ENCODE results near the gene CENPP. TPM values are rescaled to one million over a fixed set of nuclear protein-coding genes. Genes with fewer than 3 reads are reported as not detected.
A peak's percentile ranks its signal among the peaks of the same experiment; 100 is the strongest.

CENPP gene
- total and polyA plus RNA-seq, 3 experiments from 2014 or later, result 2.5 to 20.9 (median 19.5) TPM

- H3K36me3 ChIP-seq (ENCODE audit: insufficient read depth, low read length), result no peaks in the 10 kb centered on the region
- peaks cover 0 to 3% of the 10 kb centered on the region in 2 donors for H3K27me3 Mint-ChIP-seq
- H3K4me3 ChIP-seq (ENCODE audit: low read length), result no peak overlapping the region
- peaks cover 0 to 5% (median 2%) of the 10 kb centered on the region in 5 donors for H3K9me3 Mint-ChIP-seq
- CTCF ChIA-PET, result no interaction called here
- H3K36me3 Mint-ChIP-seq, result peaks cover 0 to 17% (median 2%) of the 10 kb centered on the region in 3 donors
- no peaks in the 10 kb centered on the region for H3K4me1 ChIP-seq (ENCODE audit: insufficient read depth, low read length)
- POLR2A ChIA-PET, result interaction anchor here (0.6 kb wide), 1 partner anchor 25 kb away, joined by 7 read pairs; no protein-coding TSS in a partner anchor
- H3K27ac ChIP-seq (ENCODE audit: low read depth, low read length), result no peak overlapping the region
- H3K9me3 ChIP-seq (ENCODE audit: low read length), result no peaks in the 10 kb centered on the region
- DNase-seq, result no peak
- H3K4me3 Mint-ChIP-seq, result no peak overlapping the region
- no peaks in the 10 kb centered on the region for H3K4me1 Mint-ChIP-seq
- no peak overlapping the region for H3K27ac Mint-ChIP-seq
- no peaks in the 10 kb centered on the region for H3K27me3 ChIP-seq (ENCODE audit: insufficient read depth, low read length, poor library complexity, severe bottlenecking)
These were observed 272.6 kb downstream of the CENPP start for GRCh38 chr9:92598382-92598781.

GRCh38 chr9:92599938-92600461, 274.2 kb downstream of the CENPP start:
- no peaks in the 10 kb centered on the region for H3K27me3 ChIP-seq (ENCODE audit: insufficient read depth, low read length, poor library complexity, severe bottlenecking)
- H3K27ac ChIP-seq (ENCODE audit: low read depth, low read length), result no peak overlapping the region
- no peaks in the 10 kb centered on the region for H3K4me1 ChIP-seq (ENCODE audit: insufficient read depth, low read length)
- H3K9me3 ChIP-seq (ENCODE audit: low read length), result peaks cover 4% of the 10 kb centered on the region
- no peaks in the 10 kb centered on the region for H3K36me3 ChIP-seq (ENCODE audit: insufficient read depth, low read length)
- H3K4me3 ChIP-seq (ENCODE audit: low read length), result no peak overlapping the region
- POLR2A ChIA-PET, result no interaction called here
- CTCF ChIA-PET, result no interaction called here
- Mint-ChIP-seq H3K9me3 (peaks cover 0 to 14% (median 12%) of the 10 kb centered on the region in 5 donors), H3K27me3 (peaks cover 0 to 3% of the 10 kb centered on the region in 2 donors), H3K4me1 (no peaks in the 10 kb centered on the region), H3K36me3 (peaks cover 0 to 24% (median 2%) of the 10 kb centered on the region in 3 donors), H3K4me3 (no peak overlapping the region), H3K27ac (no peak overlapping the region)
- DNase-seq, result no peak

- H3K4me3 ChIP-seq (ENCODE audit: low read length), result no peak overlapping the region
- POLR2A ChIA-PET, result no interaction called here
- Mint-ChIP-seq H3K36me3 (peaks cover 0 to 29% (median 2%) of the 10 kb centered on the region in 3 donors), H3K4me1 (no peaks in the 10 kb centered on the region), H3K9me3 (peaks cover 0 to 19% (median 15%) of the 10 kb centered on the region in 5 donors), H3K27ac (no peak overlapping the region), H3K27me3 (peaks cover 0 to 3% of the 10 kb centered on the region in 2 donors), H3K4me3 (no peak overlapping the region)
- no peaks in the 10 kb centered on the region for H3K4me1 ChIP-seq (ENCODE audit: insufficient read depth, low read length)
- no peak overlapping the region for H3K27ac ChIP-seq (ENCODE audit: low read depth, low read length)
- no peaks in the 10 kb centered on the region for H3K36me3 ChIP-seq (ENCODE audit: insufficient read depth, low read length)
- peaks cover 4% of the 10 kb centered on the region for H3K9me3 ChIP-seq (ENCODE audit: low read length)
- CTCF ChIA-PET, result no interaction called here
- no peak for DNase-seq
- H3K27me3 ChIP-seq (ENCODE audit: insufficient read depth, low read length, poor library complexity, severe bottlenecking), result no peaks in the 10 kb centered on the region
These were observed 274.9 kb downstream of the CENPP start for GRCh38 chr9:92600462-92601261.

GRCh38 chr9:92601451-92601850, 275.7 kb downstream of the CENPP start:
- no peaks in the 10 kb centered on the region for H3K4me1 ChIP-seq (ENCODE audit: insufficient read depth, low read length)
- DNase-seq, result no peak
- POLR2A ChIA-PET, result no interaction called here
- no peaks in the 10 kb centered on the region for H3K36me3 ChIP-seq (ENCODE audit: insufficient read depth, low read length)
- Mint-ChIP-seq H3K4me1 (no peaks in the 10 kb centered on the region), H3K27me3 (peaks cover 0 to 3% of the 10 kb centered on the region in 2 donors), H3K36me3 (peaks cover 0 to 29% (median 2%) of the 10 kb centered on the region in 3 donors), H3K4me3 (no peak overlapping the region), H3K27ac (no peak overlapping the region), H3K9me3 (peaks cover 0 to 21% (median 15%) of the 10 kb centered on the region in 5 donors)
- no peak overlapping the region for H3K27ac ChIP-seq (ENCODE audit: low read depth, low read length)
- H3K4me3 ChIP-seq (ENCODE audit: low read length), result no peak overlapping the region
- H3K27me3 ChIP-seq (ENCODE audit: insufficient read depth, low read length, poor library complexity, severe bottlenecking), result no peaks in the 10 kb centered on the region
- CTCF ChIA-PET, result no interaction called here
- H3K9me3 ChIP-seq (ENCODE audit: low read length), result peaks cover 4% of the 10 kb centered on the region

- Histone ChIP-seq H3K4me3 (ENCODE audit: low read length) (no peak overlapping the region), H3K4me1 (ENCODE audit: insufficient read depth, low read length) (no peaks in the 10 kb centered on the region), H3K36me3 (ENCODE audit: insufficient read depth, low read length) (no peaks in the 10 kb centered on the region), H3K27me3 (ENCODE audit: insufficient read depth, low read length, poor library complexity, severe bottlenecking) (no peaks in the 10 kb centered on the region), H3K9me3 (ENCODE audit: low read length) (peaks cover 4% of the 10 kb centered on the region), H3K27ac (ENCODE audit: low read depth, low read length) (no peak overlapping the region)
- POLR2A ChIA-PET, result no interaction called here
- no peak overlapping the region for H3K27ac Mint-ChIP-seq
- peaks cover 0 to 3% of the 10 kb centered on the region in 2 donors for H3K27me3 Mint-ChIP-seq
- peaks cover 0 to 21% (median 15%) of the 10 kb centered on the region in 5 donors for H3K9me3 Mint-ChIP-seq
- H3K4me3 Mint-ChIP-seq, result no peak overlapping the region
- H3K4me1 Mint-ChIP-seq, result no peaks in the 10 kb centered on the region
- peaks cover 0 to 29% (median 2%) of the 10 kb centered on the region in 3 donors for H3K36me3 Mint-ChIP-seq
- CTCF ChIA-PET, result no interaction called here
- no peak for DNase-seq
These were observed 276.7 kb downstream of the CENPP start for GRCh38 chr9:92602413-92602812.

GRCh38 chr9:92603100-92603499, 277.3 kb downstream of the CENPP start:
- no peak overlapping the region for H3K27ac ChIP-seq (ENCODE audit: low read depth, low read length)
- no peak for DNase-seq
- Mint-ChIP-seq H3K9me3 (peaks cover 0 to 21% (median 15%) of the 10 kb centered on the region in 5 donors), H3K4me1 (no peaks in the 10 kb centered on the region), H3K27me3 (peaks cover 0 to 3% of the 10 kb centered on the region in 2 donors), H3K27ac (no peak overlapping the region), H3K36me3 (peaks cover 0 to 29% (median 2%) of the 10 kb centered on the region in 3 donors), H3K4me3 (no peak overlapping the region)
- POLR2A ChIA-PET, result no interaction called here
- CTCF ChIA-PET, result no interaction called here
- no peaks in the 10 kb centered on the region for H3K27me3 ChIP-seq (ENCODE audit: insufficient read depth, low read length, poor library complexity, severe bottlenecking)
- H3K4me1 ChIP-seq (ENCODE audit: insufficient read depth, low read length), result no peaks in the 10 kb centered on the region
- no peak overlapping the region for H3K4me3 ChIP-seq (ENCODE audit: low read length)
- H3K9me3 ChIP-seq (ENCODE audit: low read length), result peaks cover 4% of the 10 kb centered on the region
- no peaks in the 10 kb centered on the region for H3K36me3 ChIP-seq (ENCODE audit: insufficient read depth, low read length)

GRCh38 chr9:92603990-92604389, 278.2 kb downstream of the CENPP start:
- Mint-ChIP-seq H3K4me3 (no peak overlapping the region), H3K27ac (peak overlapping the region in 1 of 8 donors; percentile 56), H3K36me3 (peaks cover 0 to 29% (median 2%) of the 10 kb centered on the region in 3 donors), H3K4me1 (no peaks in the 10 kb centered on the region), H3K9me3 (peaks cover 0 to 21% (median 15%) of the 10 kb centered on the region in 5 donors), H3K27me3 (peaks cover 0 to 3% of the 10 kb centered on the region in 2 donors)
- Histone ChIP-seq H3K27ac (ENCODE audit: low read depth, low read length) (no peak overlapping the region), H3K4me1 (ENCODE audit: insufficient read depth, low read length) (no peaks in the 10 kb centered on the region), H3K4me3 (ENCODE audit: low read length) (no peak overlapping the region), H3K27me3 (ENCODE audit: insufficient read depth, low read length, poor library complexity, severe bottlenecking) (no peaks in the 10 kb centered on the region), H3K9me3 (ENCODE audit: low read length) (peaks cover 4% of the 10 kb centered on the region), H3K36me3 (ENCODE audit: insufficient read depth, low read length) (no peaks in the 10 kb centered on the region)
- DNase-seq, result no peak
- ChIA-PET POLR2A (no interaction called here), CTCF (no interaction called here)

- POLR2A ChIA-PET, result no interaction called here
- no peak overlapping the region for H3K4me3 ChIP-seq (ENCODE audit: low read length)
- H3K9me3 Mint-ChIP-seq, result peaks cover 0 to 21% (median 15%) of the 10 kb centered on the region in 5 donors
- H3K4me3 Mint-ChIP-seq, result no peak overlapping the region
- DNase-seq, result no peak
- CTCF ChIA-PET, result no interaction called here
- no peaks in the 10 kb centered on the region for H3K4me1 ChIP-seq (ENCODE audit: insufficient read depth, low read length)
- H3K27ac ChIP-seq (ENCODE audit: low read depth, low read length), result no peak overlapping the region
- peaks cover 0 to 3% of the 10 kb centered on the region in 2 donors for H3K27me3 Mint-ChIP-seq
- H3K36me3 ChIP-seq (ENCODE audit: insufficient read depth, low read length), result no peaks in the 10 kb centered on the region
- peaks cover 0 to 29% (median 2%) of the 10 kb centered on the region in 3 donors for H3K36me3 Mint-ChIP-seq
- peaks cover 4% of the 10 kb centered on the region for H3K9me3 ChIP-seq (ENCODE audit: low read length)
- H3K27ac Mint-ChIP-seq, result no peak overlapping the region
- no peaks in the 10 kb centered on the region for H3K4me1 Mint-ChIP-seq
- no peaks in the 10 kb centered on the region for H3K27me3 ChIP-seq (ENCODE audit: insufficient read depth, low read length, poor library complexity, severe bottlenecking)
These were observed 279.5 kb downstream of the CENPP start for GRCh38 chr9:92605224-92605623.
